ENCODE results near the gene KRTAP1-5.

- no peak for TF ChIP-seq POLR2A (IDR thresholded peaks at IDR 0.05; ENCODE audit: low read depth)
- TF ChIP-seq CTCF (IDR thresholded peaks at IDR 0.05) = no peak
These were observed 10.3 kb downstream of the KRTAP1-5 start for GRCh38 chr17:41016578-41017215.
